Neural crest cell (in vitro differentiated cells): ENCODE results near the gene NEK8. TPM values are rescaled to one million over a fixed set of nuclear protein-coding genes. Genes with fewer than 3 reads are reported as not detected.
A peak's percentile ranks its signal among the peaks of the same experiment; 100 is the strongest.

Experiments used
- DNase-seq: peaks from one replicate; pipeline ENCODE4 v3.0.0; 2021; ENCODE audit warnings: low read depth, mixed read lengths, low spot score
- H3K27ac Mint-ChIP-seq: one replicate; pipeline ENCODE4 v1.8.0; 2021; ENCODE audit warnings: mild to moderate bottlenecking, mixed read lengths; ENCODE audit not compliant: unreplicated experiment
- H3K27me3 Mint-ChIP-seq: 2 replicates; pipeline ENCODE4 v1.8.0; 2021; ENCODE audit warnings: low read depth, mild to moderate bottlenecking, mixed read lengths
- H3K36me3 Mint-ChIP-seq: 2 replicates; pipeline ENCODE4 v1.8.0; 2021; ENCODE audit warnings: low read depth, mild to moderate bottlenecking, mixed read lengths
- H3K4me1 Mint-ChIP-seq: 2 replicates; pipeline ENCODE4 v1.8.0; 2021; ENCODE audit warnings: mixed read lengths
- H3K4me3 Mint-ChIP-seq: one replicate; pipeline ENCODE4 v1.8.0; 2021; ENCODE audit warnings: mild to moderate bottlenecking, mixed read lengths
- H3K9me3 Mint-ChIP-seq: 2 replicates; pipeline ENCODE4 v1.8.0; 2021; ENCODE audit warnings: mixed read lengths
- CTCF ChIP-seq: fragments of 200-600 bp; sonication (generic); conservative IDR thresholded peaks from 2 replicates; pipeline ENCODE4 v1.5.0; 2021; ENCODE audit warnings: antibody characterized with exemption, mild to moderate bottlenecking
- total RNA-seq: library from RNA; stranded (reverse); gene quantifications from 2 replicates; pipeline ENCODE4 v1.2.1, GENCODE V29; 2021

NEK8 gene
- total RNA-seq, 1 donor from 2014 or later: 6.2 TPM

GRCh38 chr17:28747051-28747691 lies 18.6 kb downstream of the NEK8 start:
- Mint-ChIP-seq H3K4me3 (peak overlapping the region; percentile 99), H3K27me3 (peaks cover 12% of the 10 kb centered on the region), H3K27ac (no peak overlapping the region), H3K9me3 (no peaks in the 10 kb centered on the region), H3K36me3 (peaks cover 12% of the 10 kb centered on the region), H3K4me1 (peaks cover 43% of the 10 kb centered on the region)
- no peak for TF ChIP-seq CTCF
- DNase-seq: no peak

GRCh38 chr17:28747801-28748750 lies 19.5 kb downstream of the NEK8 start:
- Mint-ChIP-seq H3K4me1 (peaks cover 43% of the 10 kb centered on the region), H3K4me3 (peak overlapping the region; percentile 67), H3K36me3 (peaks cover 16% of the 10 kb centered on the region), H3K27me3 (peaks cover 10% of the 10 kb centered on the region), H3K9me3 (no peaks in the 10 kb centered on the region), H3K27ac (no peak overlapping the region)
- DNase-seq: no peak
- no peak for TF ChIP-seq CTCF

- no peak for TF ChIP-seq CTCF
- DNase-seq: no peak
- Mint-ChIP-seq H3K9me3 (no peaks in the 10 kb centered on the region), H3K27ac (no peak overlapping the region), H3K4me3 (peak overlapping the region; percentile 67), H3K36me3 (peaks cover 16% of the 10 kb centered on the region), H3K27me3 (peaks cover 9% of the 10 kb centered on the region), H3K4me1 (peaks cover 40% of the 10 kb centered on the region)
Observed at GRCh38 chr17:28748852-28749515, 20.4 kb downstream of the NEK8 start.

GRCh38 chr17:28749516-28750177 lies 21.1 kb downstream of the NEK8 start:
- no peak for TF ChIP-seq CTCF
- H3K36me3 Mint-ChIP-seq: peaks cover 16% of the 10 kb centered on the region
- peaks cover 40% of the 10 kb centered on the region for H3K4me1 Mint-ChIP-seq
- no peak for DNase-seq
- peak overlapping the region; percentile 87 for H3K4me3 Mint-ChIP-seq
- peaks cover 9% of the 10 kb centered on the region for H3K27me3 Mint-ChIP-seq
- no peak overlapping the region for H3K27ac Mint-ChIP-seq
- H3K9me3 Mint-ChIP-seq: no peaks in the 10 kb centered on the region
